OCI-LY3 (cell line): Measurements from ENCODE around the gene CD274.

Experiments
- CTCF ChIP-seq: fragments of 200-600, 300-600 bp; sonication (generic); IDR thresholded peaks from 2 replicates; pipeline ENCODE4 v1.5.1; 2014; ENCODE audit warnings: antibody characterized with exemption, low read length, low read depth
- EZH2phosphoT487 ChIP-seq: fragments of 200-600 bp; shearing (Covaris generic); IDR thresholded peaks from 2 replicates; pipeline ENCODE4 v1.6.1; 2018; ENCODE audit warnings: antibody characterized with exemption, mixed run types, low read depth

- no peak for TF ChIP-seq CTCF
- TF ChIP-seq EZH2phosphoT487: no peak
These were observed 4.5 kb upstream of the CD274 start for GRCh38 chr9:5445886-5446285.
